ENCODE results near the gene CEACAM7.
A peak's percentile ranks its signal among the peaks of the same experiment; 100 is the strongest.

CEACAM7 gene

GRCh38 chr19:41707871-41708371, 19.9 kb upstream of the CEACAM7 start:
- no peak overlapping the region for H3K9ac ChIP-seq (ENCODE audit: low read depth, low read length)
- no peak overlapping the region for H3K4me3 ChIP-seq (ENCODE audit: low read length)
- no peaks in the 10 kb centered on the region for H3K9me3 ChIP-seq (ENCODE audit: insufficient read depth, low read depth, low read length)
- no peaks in the 10 kb centered on the region for H3K4me1 ChIP-seq (ENCODE audit: insufficient read depth, low read length)
- peaks cover 20% of the 10 kb centered on the region for H3K27me3 ChIP-seq (ENCODE audit: insufficient read depth, low read length)
- no peaks in the 10 kb centered on the region for H3K36me3 ChIP-seq (ENCODE audit: insufficient read depth, low read depth, low read length)
- H3K27ac ChIP-seq (ENCODE audit: low read length), result no peak overlapping the region

- no peak overlapping the region for H3K9ac ChIP-seq (ENCODE audit: low read depth, low read length)
Measured at GRCh38 chr19:41707502-41707812, 19.4 kb upstream of the CEACAM7 start.

DNA sequence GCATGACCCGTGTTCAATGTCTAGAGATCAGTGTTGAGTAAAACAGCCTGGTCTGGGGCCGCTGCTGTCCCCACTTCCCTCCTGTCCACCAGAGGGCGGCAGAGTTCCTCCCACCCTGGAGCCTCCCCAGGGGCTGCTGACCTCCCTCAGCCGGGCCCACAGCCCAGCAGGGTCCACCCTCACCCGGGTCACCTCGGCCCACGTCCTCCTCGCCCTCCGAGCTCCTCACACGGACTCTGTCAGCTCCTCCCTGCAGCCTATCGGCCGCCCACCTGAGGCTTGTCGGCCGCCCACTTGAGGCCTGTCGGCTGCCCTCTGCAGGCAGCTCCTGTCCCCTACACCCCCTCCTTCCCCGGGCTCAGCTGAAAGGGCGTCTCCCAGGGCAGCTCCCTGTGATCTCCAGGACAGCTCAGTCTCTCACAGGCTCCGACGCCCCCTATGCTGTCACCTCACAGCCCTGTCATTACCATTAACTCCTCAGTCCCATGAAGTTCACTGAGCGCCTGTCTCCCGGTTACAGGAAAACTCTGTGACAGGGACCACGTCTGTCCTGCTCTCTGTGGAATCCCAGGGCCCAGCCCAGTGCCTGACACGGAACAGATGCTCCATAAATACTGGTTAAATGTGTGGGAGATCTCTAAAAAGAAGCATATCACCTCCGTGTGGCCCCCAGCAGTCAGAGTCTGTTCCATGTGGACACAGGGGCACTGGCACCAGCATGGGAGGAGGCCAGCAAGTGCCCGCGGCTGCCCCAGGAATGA, 18.9 kb upstream of the CEACAM7 start:
- H3K27me3 ChIP-seq (ENCODE audit: insufficient read depth, low read length), result peaks cover 20% of the 10 kb centered on the region
- H3K9ac ChIP-seq (ENCODE audit: low read depth, low read length), result no peak overlapping the region
- no peak overlapping the region for H3K27ac ChIP-seq (ENCODE audit: low read length)
- H3K9me3 ChIP-seq (ENCODE audit: insufficient read depth, low read depth, low read length), result no peaks in the 10 kb centered on the region
- peak overlapping the region; percentile 53; the same call in 1 of the 2 replicates for H3K4me3 ChIP-seq (ENCODE audit: low read length)
- no peaks in the 10 kb centered on the region for H3K4me1 ChIP-seq (ENCODE audit: insufficient read depth, low read length)
- H3K36me3 ChIP-seq (ENCODE audit: insufficient read depth, low read depth, low read length), result no peaks in the 10 kb centered on the region

More at GRCh38 chr19:41707502-41707812, 19.4 kb upstream of the CEACAM7 start:
- Histone ChIP-seq H3K27ac (ENCODE audit: low read length) (no peak overlapping the region), H3K36me3 (ENCODE audit: insufficient read depth, low read depth, low read length) (no peaks in the 10 kb centered on the region), H3K9me3 (ENCODE audit: insufficient read depth, low read depth, low read length) (no peaks in the 10 kb centered on the region), H3K4me1 (ENCODE audit: insufficient read depth, low read length) (no peaks in the 10 kb centered on the region), H3K27me3 (ENCODE audit: insufficient read depth, low read length) (peaks cover 20% of the 10 kb centered on the region), H3K4me3 (ENCODE audit: low read length) (no peak overlapping the region)

DNA sequence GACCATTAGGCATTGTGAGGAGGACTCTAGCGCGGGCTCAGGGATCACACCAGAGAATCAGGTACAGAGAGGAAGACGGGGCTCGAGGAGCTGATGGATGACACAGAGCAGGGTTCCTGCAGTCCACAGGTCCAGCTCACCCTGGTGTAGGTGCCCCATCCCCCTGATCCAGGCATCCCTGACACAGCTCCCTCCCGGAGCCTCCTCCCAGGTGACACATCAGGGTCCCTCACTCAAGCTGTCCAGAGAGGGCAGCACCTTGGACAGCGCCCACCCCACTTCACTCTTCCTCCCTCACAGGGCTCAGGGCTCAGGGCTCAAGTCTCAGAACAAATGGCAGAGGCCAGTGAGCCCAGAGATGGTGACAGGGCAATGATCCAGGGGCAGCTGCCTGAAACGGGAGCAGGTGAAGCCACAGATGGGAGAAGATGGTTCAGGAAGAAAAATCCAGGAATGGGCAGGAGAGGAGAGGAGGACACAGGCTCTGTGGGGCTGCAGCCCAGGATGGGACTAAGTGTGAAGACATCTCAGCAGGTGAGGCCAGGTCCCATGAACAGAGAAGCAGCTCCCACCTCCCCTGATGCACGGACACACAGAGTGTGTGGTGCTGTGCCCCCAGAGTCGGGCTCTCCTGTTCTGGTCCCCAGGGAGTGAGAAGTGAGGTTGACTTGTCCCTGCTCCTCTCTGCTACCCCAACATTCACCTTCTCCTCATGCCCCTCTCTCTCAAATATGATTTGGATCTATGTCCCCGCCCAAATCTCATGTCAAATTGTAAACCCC, 17.5 kb upstream of the CEACAM7 start:
- Histone ChIP-seq H3K4me1 (ENCODE audit: insufficient read depth, low read length) (no peaks in the 10 kb centered on the region), H3K27me3 (ENCODE audit: insufficient read depth, low read length) (peaks cover 20% of the 10 kb centered on the region), H3K4me3 (ENCODE audit: low read length) (no peak overlapping the region), H3K9me3 (ENCODE audit: insufficient read depth, low read depth, low read length) (no peaks in the 10 kb centered on the region), H3K27ac (ENCODE audit: low read length) (no peak overlapping the region), H3K36me3 (ENCODE audit: insufficient read depth, low read depth, low read length) (no peaks in the 10 kb centered on the region), H3K9ac (ENCODE audit: low read depth, low read length) (no peak overlapping the region)

- H3K9me3 ChIP-seq (ENCODE audit: insufficient read depth, low read depth, low read length), result no peaks in the 10 kb centered on the region
- H3K27ac ChIP-seq (ENCODE audit: low read length), result no peak overlapping the region
- no peak overlapping the region for H3K4me3 ChIP-seq (ENCODE audit: low read length)
- no peak overlapping the region for H3K9ac ChIP-seq (ENCODE audit: low read depth, low read length)
- no peaks in the 10 kb centered on the region for H3K36me3 ChIP-seq (ENCODE audit: insufficient read depth, low read depth, low read length)
- H3K4me1 ChIP-seq (ENCODE audit: insufficient read depth, low read length), result no peaks in the 10 kb centered on the region
- peaks cover 11% of the 10 kb centered on the region; the same call in 1 of the 2 replicates for H3K27me3 ChIP-seq (ENCODE audit: insufficient read depth, low read length)
Measured at GRCh38 chr19:41703602-41704293, 15.7 kb upstream of the CEACAM7 start.

- H3K9ac ChIP-seq (ENCODE audit: low read depth, low read length), result no peak overlapping the region
- no peaks in the 10 kb centered on the region for H3K4me1 ChIP-seq (ENCODE audit: insufficient read depth, low read length)
- no peak overlapping the region for H3K27ac ChIP-seq (ENCODE audit: low read length)
- peaks cover 11% of the 10 kb centered on the region; the same call in 1 of the 2 replicates for H3K27me3 ChIP-seq (ENCODE audit: insufficient read depth, low read length)
- H3K9me3 ChIP-seq (ENCODE audit: insufficient read depth, low read depth, low read length), result no peaks in the 10 kb centered on the region
- no peak overlapping the region for H3K4me3 ChIP-seq (ENCODE audit: low read length)
- no peaks in the 10 kb centered on the region for H3K36me3 ChIP-seq (ENCODE audit: insufficient read depth, low read depth, low read length)
Measured at GRCh38 chr19:41702171-41702651, 14.1 kb upstream of the CEACAM7 start.

GRCh38 chr19:41701401-41702075, 13.5 kb upstream of the CEACAM7 start:
- Histone ChIP-seq H3K27ac (ENCODE audit: low read length) (no peak overlapping the region), H3K36me3 (ENCODE audit: insufficient read depth, low read depth, low read length) (no peaks in the 10 kb centered on the region), H3K4me3 (ENCODE audit: low read length) (no peak overlapping the region), H3K27me3 (ENCODE audit: insufficient read depth, low read length) (peaks cover 11% of the 10 kb centered on the region; the same call in 1 of the 2 replicates), H3K9me3 (ENCODE audit: insufficient read depth, low read depth, low read length) (no peaks in the 10 kb centered on the region; the same call in 1 of the 2 replicates), H3K4me1 (ENCODE audit: insufficient read depth, low read length) (no peaks in the 10 kb centered on the region), H3K9ac (ENCODE audit: low read depth, low read length) (no peak overlapping the region)

DNA sequence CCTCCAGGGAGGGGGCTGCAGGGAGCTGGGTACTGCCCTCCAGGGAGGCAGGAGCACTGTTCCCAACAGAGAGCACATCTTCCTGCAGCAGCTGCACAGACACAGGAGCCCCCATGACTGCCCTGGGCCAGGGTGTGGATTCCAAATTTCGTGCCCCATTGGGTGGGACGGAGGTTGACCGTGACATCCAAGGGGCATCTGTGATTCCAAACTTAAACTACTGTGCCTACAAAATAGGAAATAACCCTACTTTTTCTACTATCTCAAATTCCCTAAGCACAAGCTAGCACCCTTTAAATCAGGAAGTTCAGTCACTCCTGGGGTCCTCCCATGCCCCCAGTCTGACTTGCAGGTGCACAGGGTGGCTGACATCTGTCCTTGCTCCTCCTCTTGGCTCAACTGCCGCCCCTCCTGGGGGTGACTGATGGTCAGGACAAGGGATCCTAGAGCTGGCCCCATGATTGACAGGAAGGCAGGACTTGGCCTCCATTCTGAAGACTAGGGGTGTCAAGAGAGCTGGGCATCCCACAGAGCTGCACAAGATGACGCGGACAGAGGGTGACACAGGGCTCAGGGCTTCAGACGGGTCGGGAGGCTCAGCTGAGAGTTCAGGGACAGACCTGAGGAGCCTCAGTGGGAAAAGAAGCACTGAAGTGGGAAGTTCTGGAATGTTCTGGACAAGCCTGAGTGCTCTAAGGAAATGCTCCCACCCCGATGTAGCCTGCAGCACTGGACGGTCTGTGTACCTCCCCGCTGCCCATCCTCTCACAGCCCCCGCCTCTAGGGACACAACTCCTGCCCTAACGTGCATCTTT, 12.5 kb upstream of the CEACAM7 start:
- no peaks in the 10 kb centered on the region for H3K4me1 ChIP-seq (ENCODE audit: insufficient read depth, low read length)
- no peak overlapping the region for H3K27ac ChIP-seq (ENCODE audit: low read length)
- H3K9me3 ChIP-seq (ENCODE audit: insufficient read depth, low read depth, low read length), result no peaks in the 10 kb centered on the region; the same call in 1 of the 2 replicates
- H3K9ac ChIP-seq (ENCODE audit: low read depth, low read length), result no peak overlapping the region
- peaks cover 5% of the 10 kb centered on the region; the same call in 1 of the 2 replicates for H3K27me3 ChIP-seq (ENCODE audit: insufficient read depth, low read length)
- H3K4me3 ChIP-seq (ENCODE audit: low read length), result no peak overlapping the region
- no peaks in the 10 kb centered on the region for H3K36me3 ChIP-seq (ENCODE audit: insufficient read depth, low read depth, low read length)

- H3K9me3 ChIP-seq (ENCODE audit: insufficient read depth, low read depth, low read length), result no peaks in the 10 kb centered on the region; the same call in 1 of the 2 replicates
- H3K9ac ChIP-seq (ENCODE audit: low read depth, low read length), result no peak overlapping the region
- H3K4me3 ChIP-seq (ENCODE audit: low read length), result no peak overlapping the region
- H3K4me1 ChIP-seq (ENCODE audit: insufficient read depth, low read length), result no peaks in the 10 kb centered on the region
- H3K27ac ChIP-seq (ENCODE audit: low read length), result no peak overlapping the region
- H3K27me3 ChIP-seq (ENCODE audit: insufficient read depth, low read length), result peaks cover 2% of the 10 kb centered on the region; the same call in 1 of the 2 replicates
- no peaks in the 10 kb centered on the region for H3K36me3 ChIP-seq (ENCODE audit: insufficient read depth, low read depth, low read length)
Measured at GRCh38 chr19:41699968-41700323, 11.9 kb upstream of the CEACAM7 start.

DNA sequence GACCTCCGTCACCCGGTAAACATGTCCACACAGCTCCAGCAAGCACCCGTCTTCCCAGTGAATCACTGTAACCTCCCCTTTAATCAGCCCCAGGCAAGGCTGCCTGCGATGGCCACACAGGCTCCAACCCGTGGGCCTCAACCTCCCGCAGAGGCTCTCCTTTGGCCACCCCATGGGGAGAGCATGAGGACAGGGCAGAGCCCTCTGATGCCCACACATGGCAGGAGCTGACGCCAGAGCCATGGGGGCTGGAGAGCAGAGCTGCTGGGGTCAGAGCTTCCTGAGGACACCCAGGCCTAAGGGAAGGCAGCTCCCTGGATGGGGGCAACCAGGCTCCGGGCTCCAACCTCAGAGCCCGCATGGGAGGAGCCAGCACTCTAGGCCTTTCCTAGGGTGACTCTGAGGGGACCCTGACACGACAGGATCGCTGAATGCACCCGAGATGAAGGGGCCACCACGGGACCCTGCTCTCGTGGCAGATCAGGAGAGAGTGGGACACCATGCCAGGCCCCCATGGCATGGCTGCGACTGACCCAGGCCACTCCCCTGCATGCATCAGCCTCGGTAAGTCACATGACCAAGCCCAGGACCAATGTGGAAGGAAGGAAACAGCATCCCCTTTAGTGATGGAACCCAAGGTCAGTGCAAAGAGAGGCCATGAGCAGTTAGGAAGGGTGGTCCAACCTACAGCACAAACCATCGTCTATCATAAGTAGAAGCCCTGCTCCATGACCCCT, 11.3 kb upstream of the CEACAM7 start:
- H3K9ac ChIP-seq (ENCODE audit: low read depth, low read length), result no peak overlapping the region
- H3K27me3 ChIP-seq (ENCODE audit: insufficient read depth, low read length), result no peaks in the 10 kb centered on the region; the same call in 1 of the 2 replicates
- no peaks in the 10 kb centered on the region for H3K4me1 ChIP-seq (ENCODE audit: insufficient read depth, low read length)
- no peaks in the 10 kb centered on the region; the same call in 1 of the 2 replicates for H3K9me3 ChIP-seq (ENCODE audit: insufficient read depth, low read depth, low read length)
- H3K36me3 ChIP-seq (ENCODE audit: insufficient read depth, low read depth, low read length), result no peaks in the 10 kb centered on the region
- H3K27ac ChIP-seq (ENCODE audit: low read length), result no peak overlapping the region
- no peak overlapping the region for H3K4me3 ChIP-seq (ENCODE audit: low read length)
